Fibroblast of lung (primary cell): ENCODE results near the gene GPR65.

Experiments used
- EZH2 ChIP-seq: IDR thresholded peaks from 2 replicates; pipeline ENCODE4 v1.5.1; 2012; ENCODE audit warnings: low read length, control low read depth, mild to moderate bottlenecking; ENCODE audit errors: missing control alignments
- TF ChIP-seq, protein P1 (sequence below), 2 donors: IDR thresholded peaks in 1 of 2; conservative IDR thresholded peaks in 1 of 2; 1 replicate in 1 of 2; 2 replicates in 1 of 2; pipeline ENCODE4 v1.5.1; 2011 to 2012; ENCODE audit warnings: low read length in 2 of 2, control low read depth in 1 of 2, inconsistent platforms in 1 of 2, low read depth in 1 of 2, mild to moderate bottlenecking in 1 of 2

DNA sequence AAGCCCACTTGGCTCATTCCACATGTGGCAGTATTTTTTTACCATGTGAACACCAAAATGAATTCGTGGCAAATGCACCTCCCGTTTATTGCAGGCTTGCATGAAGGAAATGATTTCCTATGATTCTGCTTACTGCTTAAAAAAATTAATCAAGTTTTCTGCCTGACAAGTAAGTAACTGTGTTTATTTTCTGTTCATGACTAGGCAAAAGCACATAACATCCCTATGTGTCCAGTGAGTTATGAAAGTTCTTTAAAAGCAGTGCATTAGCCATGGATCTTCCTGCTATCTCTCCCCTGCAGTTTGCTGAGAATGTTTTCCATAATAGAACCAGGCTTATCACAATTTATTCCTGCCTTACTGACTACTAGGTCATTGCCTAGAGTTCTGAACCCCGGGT lies 20.4 kb downstream of the GPR65 start:
- no peak for TF ChIP-seq EZH2
- TF ChIP-seq, protein P1, sequence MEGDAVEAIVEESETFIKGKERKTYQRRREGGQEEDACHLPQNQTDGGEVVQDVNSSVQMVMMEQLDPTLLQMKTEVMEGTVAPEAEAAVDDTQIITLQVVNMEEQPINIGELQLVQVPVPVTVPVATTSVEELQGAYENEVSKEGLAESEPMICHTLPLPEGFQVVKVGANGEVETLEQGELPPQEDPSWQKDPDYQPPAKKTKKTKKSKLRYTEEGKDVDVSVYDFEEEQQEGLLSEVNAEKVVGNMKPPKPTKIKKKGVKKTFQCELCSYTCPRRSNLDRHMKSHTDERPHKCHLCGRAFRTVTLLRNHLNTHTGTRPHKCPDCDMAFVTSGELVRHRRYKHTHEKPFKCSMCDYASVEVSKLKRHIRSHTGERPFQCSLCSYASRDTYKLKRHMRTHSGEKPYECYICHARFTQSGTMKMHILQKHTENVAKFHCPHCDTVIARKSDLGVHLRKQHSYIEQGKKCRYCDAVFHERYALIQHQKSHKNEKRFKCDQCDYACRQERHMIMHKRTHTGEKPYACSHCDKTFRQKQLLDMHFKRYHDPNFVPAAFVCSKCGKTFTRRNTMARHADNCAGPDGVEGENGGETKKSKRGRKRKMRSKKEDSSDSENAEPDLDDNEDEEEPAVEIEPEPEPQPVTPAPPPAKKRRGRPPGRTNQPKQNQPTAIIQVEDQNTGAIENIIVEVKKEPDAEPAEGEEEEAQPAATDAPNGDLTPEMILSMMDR (conservative IDR thresholded peaks at IDR 0.05 in 1 of 2, IDR thresholded peaks at IDR 0.05 in 1 of 2; ENCODE audit: low read depth in 1 of 2, low read length in 2 of 2): no peak
